Endothelial cell of umbilical vein (primary cell): ENCODE results near the gene LEAP2. TPM values are rescaled to one million over a fixed set of nuclear protein-coding genes. Genes with fewer than 3 reads are reported as not detected.

Experiments used
- BruUV-seq: library from RNA; stranded (reverse); fragments of 400-500 nt; replicated peaks from 2 replicates; lab custom pipeline; 2021; lab: Mats Ljungman, UMichigan
- CTCF ChIA-PET: fragments of 300-600, 350-600 bp; sonication (Branson Sonifier 250); formaldehyde crosslinking; loops from one replicate; lab custom pipeline; 2021; ENCODE audit warnings: antibody characterized with exemption, inconsistent platforms; lab: Charles Lee
- POLR2A ChIA-PET: fragments of 300-600, 350-600 bp; sonication (Branson Sonifier 250); formaldehyde crosslinking; loops from one replicate; lab custom pipeline; 2021; ENCODE audit warnings: antibody characterized with exemption, inconsistent platforms; lab: Charles Lee
- DNase-seq: peaks from one replicate; pipeline ENCODE4 v3.0.0-alpha.2; 2011; ENCODE audit warnings: low read depth, low spot score
- FAIRE-seq: peaks from 2 replicates; lab custom pipeline; 2011; peaks lifted over from hg19 to GRCh38; lab: Jason Lieb, UNC
- H2AFZ ChIP-seq: 2 replicates; pipeline ENCODE4 v1.6.0; 2012; ENCODE audit warnings: low read depth, low read length, control low read depth, inconsistent platforms
- H3K27ac ChIP-seq: 2 replicates; pipeline ENCODE4 v1.5.1; 2011; ENCODE audit warnings: low read depth, mild to moderate bottlenecking, control low read depth, low read length, moderate library complexity; ENCODE audit not compliant: insufficient read depth
- H3K27me3 ChIP-seq, 2 experiments: 2 replicates each; pipeline versions ENCODE4 v1.6.0 to v1.6.1; 2011; ENCODE audit warnings: low read length in 2 of 2, mixed read lengths in 1 of 2; ENCODE audit not compliant: control insufficient read depth in 2 of 2, insufficient read depth in 2 of 2
- H3K36me3 ChIP-seq, 2 experiments: 2 replicates in 1 of 2; 3 replicates in 1 of 2; pipeline ENCODE4 v1.5.1; 2011; ENCODE audit warnings: low read length in 2 of 2, mild to moderate bottlenecking in 1 of 2, moderate library complexity in 1 of 2; ENCODE audit not compliant: control insufficient read depth in 2 of 2, insufficient read depth in 2 of 2; ENCODE audit errors: extremely low read depth in 1 of 2
- H3K4me1 ChIP-seq: 3 replicates; pipeline ENCODE4 v1.5.1; 2011; ENCODE audit warnings: mild to moderate bottlenecking, low read length; ENCODE audit not compliant: control insufficient read depth, insufficient read depth; ENCODE audit errors: extremely low read depth
- H3K4me2 ChIP-seq: 2 replicates; pipeline ENCODE4 v1.6.1; 2011; ENCODE audit warnings: low read length, control low read depth, mixed read lengths; ENCODE audit not compliant: insufficient read depth
- H3K4me3 ChIP-seq, 3 experiments: fragments of 200-600 bp in 1 of 3; sonication (generic), shearing (Covaris generic) in 1 of 3; replicated peaks in 1 of 3; 2 replicates each; pipeline ENCODE4 v1.5.1; 2011 to 2016; ENCODE audit warnings: control low read depth in 3 of 3, low read length in 3 of 3, mild to moderate bottlenecking in 2 of 3, inconsistent platforms in 1 of 3, low read depth in 1 of 3, moderate library complexity in 1 of 3; ENCODE audit not compliant: insufficient read depth in 1 of 3
- H3K79me2 ChIP-seq: 2 replicates; pipeline ENCODE4 v1.6.0; 2012; ENCODE audit warnings: low read length, inconsistent platforms; ENCODE audit not compliant: control insufficient read depth, insufficient read depth
- H3K9ac ChIP-seq: replicated peaks from 2 replicates; pipeline ENCODE3; 2011; ENCODE audit warnings: low read length, control low read depth; ENCODE audit not compliant: insufficient read depth; ENCODE audit errors: extremely low read depth
- H3K9me1 ChIP-seq: replicated peaks from 3 replicates; pipeline ENCODE4 v1.6.0; 2011; ENCODE audit warnings: mild to moderate bottlenecking, low read length; ENCODE audit not compliant: control insufficient read depth, insufficient read depth; ENCODE audit errors: extremely low read depth
- H3K9me3 ChIP-seq: replicated peaks from 2 replicates; pipeline ENCODE4 v1.5.1; 2012; ENCODE audit warnings: low read length, inconsistent platforms; ENCODE audit not compliant: control insufficient read depth, insufficient read depth
- H4K20me1 ChIP-seq: replicated peaks from 2 replicates; pipeline ENCODE3; 2011; ENCODE audit warnings: mild to moderate bottlenecking, low read length; ENCODE audit not compliant: control insufficient read depth, insufficient read depth; ENCODE audit errors: extremely low read depth
- FOS ChIP-seq: IDR thresholded peaks from 2 replicates; pipeline ENCODE4 v1.6.1; 2011; ENCODE audit warnings: mild to moderate bottlenecking, low read length, moderate library complexity, borderline replicate concordance; ENCODE audit not compliant: insufficient read depth
- JUN ChIP-seq: IDR thresholded peaks from 2 replicates; pipeline ENCODE4 v1.6.1; 2011; ENCODE audit warnings: borderline replicate concordance, low read depth; ENCODE audit not compliant: insufficient read length, insufficient read depth
- MYC ChIP-seq: IDR thresholded peaks from one replicate; pipeline ENCODE4 v1.6.1; 2011; ENCODE audit warnings: mild to moderate bottlenecking, low read depth, low read length
- POLR2A ChIP-seq: IDR thresholded peaks from 2 replicates; pipeline ENCODE4 v1.6.1; 2012; ENCODE audit warnings: low read depth, mild to moderate bottlenecking, control low read depth, low read length
- POLR2AphosphoS5 ChIP-seq: IDR thresholded peaks from 2 replicates; pipeline ENCODE4 v1.6.1; 2012; ENCODE audit warnings: low read depth, mild to moderate bottlenecking, control low read depth, low read length, moderate library complexity; ENCODE audit not compliant: insufficient read depth
- dilution Hi-C: fragments of 300-500 bp; cut with MboI; formaldehyde crosslinking; loops from one replicate; pipeline ENCODE4 v1.15.0; 2019; ENCODE audit warnings: low sequenced_read_pairs; ENCODE audit not compliant: extremely low pct_ligation_motif_present
- intact Hi-C: fragments of 100-400 bp; cut with micrococcal nuclease; formaldehyde crosslinking; loops from one replicate; pipeline ENCODE4 v1.10.0; 2022
- polyA plus RNA-seq, 4 experiments: library from polyadenylated mRNA; depleted of rRNA in 3 of 4; stranded (reverse) in 3 of 4; unstranded in 1 of 4; fragments of >200 nt; gene quantifications; 2 replicates each; pipeline versions ENCODE4 v1.2.1 to v1.2.3, GENCODE V29; 2011 to 2012; ENCODE audit warnings: missing spikeins in 1 of 4
- total RNA-seq: library from RNA; stranded (reverse); gene quantifications from 2 replicates; pipeline ENCODE4 v1.2.3, GENCODE V29; 2021
- TF ChIP-seq, protein P1 (sequence below), 2 donors: IDR thresholded peaks; 1 replicate in 1 of 2; 2 replicates in 1 of 2; pipeline ENCODE4 v1.5.1; 2011; ENCODE audit warnings: low read length in 2 of 2, mild to moderate bottlenecking in 2 of 2, moderate library complexity in 2 of 2, control low read depth in 1 of 2, inconsistent platforms in 1 of 2, low read depth in 1 of 2; ENCODE audit not compliant: insufficient read depth in 1 of 2; ENCODE audit errors: extremely low read depth in 1 of 2

The LEAP2 gene
- total and polyA plus RNA-seq, 2 donors (not counting 3 experiments of a cell fraction or from before 2014, with no cell fraction given): 0.37 to 0.40 TPM

DNA sequence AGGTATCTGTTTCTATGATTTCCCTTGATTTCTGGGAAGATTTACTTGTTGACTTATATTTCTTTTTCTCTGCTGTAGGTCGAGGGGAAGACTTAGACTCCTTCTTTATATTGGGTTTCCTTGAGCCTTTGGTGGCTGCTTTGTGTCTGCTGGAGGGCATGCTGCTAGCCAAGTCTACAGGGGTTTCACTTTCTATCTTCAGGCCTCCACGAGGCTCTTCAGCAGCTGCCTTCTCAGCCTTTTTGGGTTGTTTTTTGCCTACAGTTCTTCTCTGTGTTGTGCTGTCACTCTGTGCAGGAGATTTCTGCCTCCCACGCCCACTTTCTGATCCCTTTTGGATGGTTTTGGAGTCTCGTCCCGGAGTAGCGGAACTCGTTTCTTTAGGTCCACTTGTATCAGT lies 23.2 kb downstream of the LEAP2 start:
- peaks cover 10% of the 10 kb centered on the region for H3K79me2 ChIP-seq
- H3K4me1 ChIP-seq: no peaks in the 10 kb centered on the region
- DNase-seq: no peak
- peaks cover 2% of the 10 kb centered on the region for H4K20me1 ChIP-seq
- H3K27me3 ChIP-seq: no peaks in the 10 kb centered on the region
- no peak for FAIRE-seq
- H3K27ac ChIP-seq: no peak overlapping the region
- no peaks in the 10 kb centered on the region for H3K9me3 ChIP-seq
- H3K9ac ChIP-seq: no peak overlapping the region
- CTCF ChIA-PET: no interaction called here
- peaks cover 25 to 36% of the 10 kb centered on the region in 2 experiments for H3K36me3 ChIP-seq
- TSS peak; percentile 29 for BruUV-seq
- dilution Hi-C loops: no loop called here
- H3K4me2 ChIP-seq: no peak overlapping the region
- intact Hi-C loops: no loop called here
- TF ChIP-seq FOS (no peak), POLR2A (no peak), JUN (no peak), POLR2AphosphoS5 (no peak)
- TF ChIP-seq, protein P1, sequence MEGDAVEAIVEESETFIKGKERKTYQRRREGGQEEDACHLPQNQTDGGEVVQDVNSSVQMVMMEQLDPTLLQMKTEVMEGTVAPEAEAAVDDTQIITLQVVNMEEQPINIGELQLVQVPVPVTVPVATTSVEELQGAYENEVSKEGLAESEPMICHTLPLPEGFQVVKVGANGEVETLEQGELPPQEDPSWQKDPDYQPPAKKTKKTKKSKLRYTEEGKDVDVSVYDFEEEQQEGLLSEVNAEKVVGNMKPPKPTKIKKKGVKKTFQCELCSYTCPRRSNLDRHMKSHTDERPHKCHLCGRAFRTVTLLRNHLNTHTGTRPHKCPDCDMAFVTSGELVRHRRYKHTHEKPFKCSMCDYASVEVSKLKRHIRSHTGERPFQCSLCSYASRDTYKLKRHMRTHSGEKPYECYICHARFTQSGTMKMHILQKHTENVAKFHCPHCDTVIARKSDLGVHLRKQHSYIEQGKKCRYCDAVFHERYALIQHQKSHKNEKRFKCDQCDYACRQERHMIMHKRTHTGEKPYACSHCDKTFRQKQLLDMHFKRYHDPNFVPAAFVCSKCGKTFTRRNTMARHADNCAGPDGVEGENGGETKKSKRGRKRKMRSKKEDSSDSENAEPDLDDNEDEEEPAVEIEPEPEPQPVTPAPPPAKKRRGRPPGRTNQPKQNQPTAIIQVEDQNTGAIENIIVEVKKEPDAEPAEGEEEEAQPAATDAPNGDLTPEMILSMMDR (IDR thresholded peaks at IDR 0.05; ENCODE audit: extremely low read depth in 1 of 2, insufficient read depth in 1 of 2, low read depth in 1 of 2, low read length in 2 of 2): no peak
- no peak overlapping the region for H3K4me3 ChIP-seq
- no peaks in the 10 kb centered on the region for H3K9me1 ChIP-seq
- H2AFZ ChIP-seq: no peak overlapping the region
- POLR2A ChIA-PET: interaction anchor here (0.6 kb wide), 1 partner anchor 175 kb away, joined by 6 read pairs; no protein-coding TSS in a partner anchor

DNA sequence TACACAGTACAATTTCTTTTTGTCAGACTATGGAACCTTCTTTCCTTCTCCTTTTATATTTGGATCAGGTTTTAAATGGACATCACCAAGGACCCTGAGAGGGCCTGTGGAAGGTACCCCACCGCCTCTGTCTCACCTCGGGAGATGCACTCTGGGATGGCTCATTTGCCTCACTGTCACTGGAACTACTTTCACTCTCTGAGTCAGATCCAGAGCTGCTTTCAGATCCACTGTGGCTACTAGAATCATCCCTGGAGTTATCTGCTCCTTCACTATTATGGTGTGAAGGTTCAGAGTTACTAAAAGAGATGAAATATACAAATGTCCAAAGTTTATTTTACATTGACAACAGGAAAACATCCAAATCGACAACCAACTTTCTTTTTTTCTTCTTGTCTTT lies 24.6 kb downstream of the LEAP2 start:
- TF ChIP-seq FOS: no peak
- no peak for TF ChIP-seq MYC
- Histone ChIP-seq H3K9ac (no peak overlapping the region), H4K20me1 (peaks cover 4% of the 10 kb centered on the region), H3K4me2 (no peak overlapping the region), H3K4me3 (no peak overlapping the region), H3K9me3 (no peaks in the 10 kb centered on the region), H3K27ac (no peak overlapping the region), H3K9me1 (no peaks in the 10 kb centered on the region), H3K27me3 (no peaks in the 10 kb centered on the region), H3K79me2 (peaks cover 10% of the 10 kb centered on the region), H3K36me3 (peaks cover 21 to 34% of the 10 kb centered on the region in 2 experiments), H2AFZ (no peak overlapping the region), H3K4me1 (no peaks in the 10 kb centered on the region)
- ChIA-PET POLR2A (no interaction called here), CTCF (interaction anchor here (0.9 to 2.1 kb wide), 2 partner anchors 10 to 15 kb away, joined by 3 to 6 read pairs; no protein-coding TSS in a partner anchor)
- no TSS peak for BruUV-seq
- dilution Hi-C loops (no loop called here), intact Hi-C loops (no loop called here)
- DNase-seq (no peak), FAIRE-seq (no peak)
